ENCODE data around the gene INA. TPM values are rescaled to one million over a fixed set of nuclear protein-coding genes. Genes with fewer than 3 reads are reported as not detected.

The INA gene
- polyA plus RNA-seq, 3 donors: not detected

- no peak for DNase-seq
- H3K9ac ChIP-seq (ENCODE audit: insufficient read depth, low read length, poor library complexity, severe bottlenecking): no peak overlapping the region
- no peaks in the 10 kb centered on the region for H3K4me1 ChIP-seq (ENCODE audit: control insufficient read depth in 1 of 2, insufficient read depth in 2 of 2, low read length in 2 of 2)
- intact Hi-C loops (cut with micrococcal nuclease): no loop called here
- no peak overlapping the region for H3K4me3 ChIP-seq (replicated peaks in 1 of 3; ENCODE audit: low read depth in 2 of 3, low read length in 3 of 3)
- H3K9me3 Mint-ChIP-seq: peaks cover 13 to 23% (median 21%) of the 10 kb centered on the region in 7 donors
- peaks cover 0 to 3% of the 10 kb centered on the region in 2 donors for H3K27me3 ChIP-seq (ENCODE audit: control insufficient read depth in 2 of 2, insufficient read depth in 2 of 2, low read length in 2 of 2)
- no peak overlapping the region for H3K4me2 ChIP-seq (replicated peaks; ENCODE audit: extremely low read depth, low read length, poor library complexity, severe bottlenecking)
- H3K36me3 Mint-ChIP-seq: no peaks in the 10 kb centered on the region
- no peak for TF ChIP-seq CTCF (IDR thresholded peaks at IDR 0.05)
- H3K4me1 Mint-ChIP-seq: no peaks in the 10 kb centered on the region
- no peaks in the 10 kb centered on the region for H3K79me2 ChIP-seq (ENCODE audit: insufficient read depth, low read length)
- no peak overlapping the region for H3K4me3 Mint-ChIP-seq
- H3K27ac Mint-ChIP-seq: no peak overlapping the region
- H3K27ac ChIP-seq (ENCODE audit: low read depth in 1 of 2, low read length in 2 of 2): no peak overlapping the region
- no peaks in the 10 kb centered on the region for H4K20me1 ChIP-seq (ENCODE audit: insufficient read depth, low read length)
- H3K36me3 ChIP-seq (replicated peaks in 1 of 2; ENCODE audit: control insufficient read depth in 1 of 2, insufficient read depth in 2 of 2, low read length in 2 of 2): no peaks in the 10 kb centered on the region
- H3K9me3 ChIP-seq (replicated peaks in 1 of 2; ENCODE audit: control insufficient read depth in 1 of 2, insufficient read depth in 1 of 2, low read length in 2 of 2): peaks cover 0 to 10% of the 10 kb centered on the region in 2 donors
- no peak overlapping the region for H2AFZ ChIP-seq (ENCODE audit: insufficient read depth, low read depth, low read length, poor library complexity, severe bottlenecking)
- H3K27me3 Mint-ChIP-seq (ENCODE audit: low read depth in 3 of 3): peaks cover 9 to 15% (median 11%) of the 10 kb centered on the region in 3 donors
- WGBS (ENCODE audit: insufficient coverage): 97% methylated on average over 5 of the region's 5 CpGs
These were observed 16.9 kb upstream of the INA start for GRCh38 chr10:103259989-103260388.

- H3K79me2 ChIP-seq (ENCODE audit: insufficient read depth, low read length): no peaks in the 10 kb centered on the region
- H3K27me3 ChIP-seq (ENCODE audit: control insufficient read depth in 2 of 2, insufficient read depth in 2 of 2, low read length in 2 of 2): peaks cover 5 to 10% of the 10 kb centered on the region in 2 donors
- DNase-seq: no peak
- Mint-ChIP-seq H3K36me3 (no peaks in the 10 kb centered on the region), H3K27ac (no peak overlapping the region), H3K4me1 (no peaks in the 10 kb centered on the region), H3K9me3 (peaks cover 13 to 25% (median 22%) of the 10 kb centered on the region in 7 donors), H3K4me3 (no peak overlapping the region), H3K27me3 (ENCODE audit: low read depth in 3 of 3) (peaks cover 19 to 30% (median 21%) of the 10 kb centered on the region in 3 donors)
- peaks cover 0 to 10% of the 10 kb centered on the region in 2 donors for H3K9me3 ChIP-seq (replicated peaks in 1 of 2; ENCODE audit: control insufficient read depth in 1 of 2, insufficient read depth in 1 of 2, low read length in 2 of 2)
- H4K20me1 ChIP-seq (ENCODE audit: insufficient read depth, low read length): no peaks in the 10 kb centered on the region
- no peak for TF ChIP-seq CTCF (IDR thresholded peaks at IDR 0.05)
- no peaks in the 10 kb centered on the region for H3K36me3 ChIP-seq (replicated peaks in 1 of 2; ENCODE audit: control insufficient read depth in 1 of 2, insufficient read depth in 2 of 2, low read length in 2 of 2)
- intact Hi-C loops (cut with micrococcal nuclease): no loop called here
- H3K4me1 ChIP-seq (ENCODE audit: control insufficient read depth in 1 of 2, insufficient read depth in 2 of 2, low read length in 2 of 2): no peaks in the 10 kb centered on the region
- no peak overlapping the region for H2AFZ ChIP-seq (ENCODE audit: insufficient read depth, low read depth, low read length, poor library complexity, severe bottlenecking)
- H3K4me3 ChIP-seq (replicated peaks in 1 of 3; ENCODE audit: low read depth in 2 of 3, low read length in 3 of 3): no peak overlapping the region
- H3K4me2 ChIP-seq (replicated peaks; ENCODE audit: extremely low read depth, low read length, poor library complexity, severe bottlenecking): no peak overlapping the region
- H3K27ac ChIP-seq (ENCODE audit: low read depth in 1 of 2, low read length in 2 of 2): no peak overlapping the region
- no CpG with 5 or more reads among the region's 3 CpGs for WGBS (ENCODE audit: insufficient coverage)
- no peak overlapping the region for H3K9ac ChIP-seq (ENCODE audit: insufficient read depth, low read length, poor library complexity, severe bottlenecking)
These were observed 14.7 kb upstream of the INA start for GRCh38 chr10:103262229-103262628.
